Ecto neural progenitor cell (in vitro differentiated cells): ENCODE measurements around the gene SLC19A1.

ENCODE experiments used
- DNase-seq: peaks from one replicate; pipeline ENCODE4 v3.0.0-alpha.2; 2018; ENCODE audit warnings: low spot score

Gene SLC19A1

DNA sequence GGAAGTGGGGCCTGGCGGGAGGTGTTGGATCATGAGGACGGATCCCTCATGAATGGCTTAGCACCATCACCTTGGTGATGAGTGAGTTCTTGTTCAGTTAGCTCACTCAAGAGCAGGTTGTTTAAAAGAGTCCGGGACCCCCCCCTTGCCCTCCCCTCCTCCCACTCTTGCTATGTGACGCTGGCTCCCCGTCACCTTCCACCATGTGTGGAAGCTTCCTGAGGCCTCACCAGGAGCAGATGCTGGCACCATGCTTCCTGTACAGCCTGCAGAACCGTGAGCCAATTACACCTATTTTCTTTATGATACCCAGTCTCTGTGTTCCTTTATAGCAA lies 3.0 kb upstream of the SLC19A1 start:
- no peak for DNase-seq

DNA sequence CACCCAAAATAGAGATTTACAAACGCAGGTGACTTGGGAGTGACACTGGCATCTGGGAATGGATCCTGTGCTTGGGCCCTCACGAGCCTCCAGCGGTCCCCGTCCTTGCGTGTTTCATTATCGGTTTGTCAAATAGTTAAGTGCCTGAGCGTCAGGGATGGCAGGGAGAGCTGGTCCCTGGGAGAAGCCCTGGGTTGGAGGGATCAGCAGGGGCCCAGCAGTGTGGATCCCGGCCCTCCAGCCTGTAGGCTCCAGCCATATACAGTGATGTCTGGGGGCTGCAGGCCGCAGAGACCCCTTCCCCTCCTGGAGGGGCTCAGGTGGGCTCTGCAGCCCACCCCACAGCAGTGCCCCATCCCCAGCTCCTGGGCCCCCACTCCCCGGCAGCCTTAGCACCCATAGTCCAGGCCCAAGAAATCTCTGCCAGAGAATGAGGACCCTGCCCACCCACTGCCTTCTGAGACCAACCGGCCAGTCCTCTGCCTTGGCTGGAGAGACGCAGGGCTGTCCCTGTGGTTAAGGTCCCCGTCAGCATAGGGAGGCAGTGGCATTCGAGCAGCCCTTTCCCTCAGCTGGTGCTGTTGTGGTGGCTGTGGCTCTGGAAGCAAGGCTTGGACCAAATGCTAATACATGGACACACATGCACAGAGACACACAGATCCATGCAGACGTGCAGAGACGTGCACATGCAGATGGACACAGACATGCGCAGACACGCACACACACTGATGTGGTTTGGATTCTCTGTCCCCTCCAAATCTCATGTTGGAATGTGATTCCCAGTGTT lies 2.4 kb upstream of the SLC19A1 start:
- DNase-seq = peak; percentile 41

DNA sequence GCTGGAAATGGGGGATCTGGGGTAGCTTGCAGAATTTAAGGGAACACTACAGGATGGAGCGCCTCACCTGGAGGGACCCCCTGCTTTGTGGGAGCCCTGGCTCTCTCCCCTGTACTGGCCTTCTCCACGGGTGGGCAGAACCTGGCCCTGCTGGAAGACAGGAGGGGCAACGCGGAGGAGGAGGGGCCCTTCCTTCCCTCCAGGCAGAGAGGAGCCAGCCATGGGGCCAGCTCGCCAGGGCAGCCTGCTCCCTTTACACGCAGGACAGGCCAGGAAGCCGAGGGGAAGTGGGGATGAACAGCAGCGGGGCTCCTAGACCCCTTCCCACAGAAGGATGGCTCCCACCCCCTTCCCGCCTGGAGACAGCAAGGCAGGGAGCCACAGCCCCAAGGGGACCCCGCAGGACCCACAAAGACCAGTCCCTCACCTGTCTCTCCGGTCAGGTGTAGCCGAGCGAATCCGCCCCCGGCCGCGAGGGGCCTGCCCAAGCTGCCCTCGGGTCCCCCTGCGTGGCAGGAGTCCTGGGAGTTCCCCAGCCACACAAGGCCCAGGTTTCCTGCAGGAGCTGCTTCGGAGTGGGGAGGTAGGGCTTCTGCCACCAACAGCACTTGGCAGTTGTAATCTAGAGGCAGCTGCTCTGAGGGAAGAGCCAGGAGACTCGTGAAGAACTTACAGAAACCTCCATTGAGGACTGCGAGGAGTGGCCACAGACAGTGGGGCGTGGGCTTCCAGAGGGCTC lies 1.6 kb upstream of the SLC19A1 start:
- DNase-seq = peak; percentile 48

DNA sequence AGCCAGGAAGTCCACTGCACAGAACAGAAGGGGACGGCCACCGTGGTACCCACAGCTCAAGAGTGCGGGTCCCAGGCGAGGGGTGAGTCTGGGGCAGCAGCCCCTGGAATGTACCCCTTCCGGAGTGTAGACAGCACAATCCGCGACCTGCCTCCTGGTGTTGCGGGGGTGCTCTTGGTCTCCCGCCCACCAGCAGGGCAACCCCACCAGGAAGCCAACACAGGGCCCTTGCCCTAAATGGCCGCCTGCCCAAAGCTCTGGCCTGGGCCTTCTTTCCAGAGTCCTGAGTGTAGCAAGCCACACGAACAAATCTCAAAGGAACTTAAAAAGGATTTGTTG lies 1.1 kb upstream of the SLC19A1 start:
- peak; percentile 50 for DNase-seq

DNA sequence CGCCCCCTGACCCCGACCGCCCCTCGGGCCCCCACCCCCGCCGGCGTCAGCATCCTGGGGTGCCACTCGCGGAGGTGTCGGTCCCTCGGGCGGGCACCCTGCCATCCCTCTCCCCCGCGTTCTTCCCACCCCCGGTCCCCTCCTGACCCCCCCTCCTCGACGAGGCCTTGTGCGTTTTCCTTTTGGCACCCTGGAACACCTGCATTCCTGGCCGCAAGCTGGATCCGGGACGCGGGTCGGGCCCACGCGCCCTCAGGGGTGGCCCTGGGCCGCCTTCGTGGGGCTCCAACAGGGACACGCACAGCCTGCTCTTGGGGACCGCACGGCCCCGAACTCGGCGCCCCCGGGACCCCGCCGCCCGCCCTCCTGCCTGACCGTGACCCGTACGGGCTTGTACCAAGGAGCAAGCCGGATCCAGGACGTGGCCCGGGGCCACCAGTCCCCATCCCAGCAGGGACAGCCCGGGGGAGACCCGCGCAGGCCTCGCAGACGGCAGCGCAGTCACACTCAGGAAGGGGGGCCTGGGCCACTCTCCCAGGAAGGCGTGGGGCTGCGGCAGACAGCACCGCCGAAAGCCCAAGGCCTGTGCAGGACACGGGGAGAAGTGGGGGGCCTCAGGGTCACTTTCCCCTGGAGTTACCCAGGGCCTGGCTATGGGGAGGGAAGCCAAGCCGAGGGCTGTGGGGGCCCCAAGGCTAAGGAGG lies 579 bp upstream of the SLC19A1 start:
- no peak for DNase-seq

DNA sequence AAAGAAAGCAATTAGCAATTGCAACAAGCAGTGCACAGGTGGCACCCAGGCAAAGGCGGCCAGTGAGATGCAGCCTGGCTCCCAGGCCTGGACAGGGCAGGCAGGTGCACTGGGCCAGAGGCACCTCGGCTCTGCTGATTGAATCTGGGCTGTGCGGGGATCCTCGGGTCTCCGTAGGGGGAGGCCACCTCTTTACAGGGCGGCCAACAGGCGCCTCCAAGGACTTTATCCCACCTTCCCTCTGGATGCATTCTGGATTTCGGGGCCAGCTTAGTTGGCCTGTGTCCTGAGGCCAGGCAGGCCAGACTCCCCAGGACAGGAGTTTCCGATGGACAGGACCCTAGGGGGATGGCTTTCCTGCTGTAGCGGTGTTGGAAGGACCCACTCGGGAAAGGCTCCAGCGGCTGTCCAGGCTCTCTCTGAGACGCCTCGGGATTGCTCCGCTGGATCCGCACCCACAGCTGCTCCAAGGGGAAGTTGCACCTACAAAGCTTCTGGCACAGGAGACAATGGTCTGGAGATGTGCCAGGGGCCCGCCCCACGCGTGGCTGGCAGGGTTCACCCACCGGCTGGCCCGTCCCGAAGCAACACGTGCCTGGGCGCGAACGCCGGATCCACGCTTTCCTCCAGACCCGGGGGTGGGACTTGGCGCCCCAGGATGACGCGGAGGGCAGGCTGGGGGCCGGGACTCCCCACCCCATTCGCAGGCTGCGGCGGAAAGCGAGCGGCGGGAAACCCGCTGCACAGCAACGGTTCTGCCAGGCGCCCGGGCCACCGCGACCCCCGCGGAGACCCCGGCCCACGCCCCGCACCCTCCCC lies 810 bp downstream of the SLC19A1 start:
- peak; percentile 53 for DNase-seq

DNA sequence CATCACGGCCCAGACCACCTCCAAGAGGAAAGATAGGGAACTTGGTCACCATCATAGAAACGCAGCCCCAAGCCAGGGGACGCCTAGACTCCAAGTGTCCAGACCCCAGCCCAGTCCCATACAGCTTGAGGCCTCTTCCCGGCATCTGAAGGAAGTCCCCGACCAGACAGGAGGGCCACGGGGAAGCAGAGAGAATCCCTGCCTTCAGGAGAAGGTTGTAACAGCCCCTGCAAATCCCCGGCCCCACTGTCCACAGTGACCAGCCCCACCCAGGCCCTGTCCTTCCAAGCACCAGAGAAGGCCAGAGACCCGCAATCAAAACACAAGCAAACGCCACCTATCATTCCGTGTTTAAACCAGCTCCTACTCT lies 1.7 kb downstream of the SLC19A1 start:
- peak; percentile 45 for DNase-seq

DNA sequence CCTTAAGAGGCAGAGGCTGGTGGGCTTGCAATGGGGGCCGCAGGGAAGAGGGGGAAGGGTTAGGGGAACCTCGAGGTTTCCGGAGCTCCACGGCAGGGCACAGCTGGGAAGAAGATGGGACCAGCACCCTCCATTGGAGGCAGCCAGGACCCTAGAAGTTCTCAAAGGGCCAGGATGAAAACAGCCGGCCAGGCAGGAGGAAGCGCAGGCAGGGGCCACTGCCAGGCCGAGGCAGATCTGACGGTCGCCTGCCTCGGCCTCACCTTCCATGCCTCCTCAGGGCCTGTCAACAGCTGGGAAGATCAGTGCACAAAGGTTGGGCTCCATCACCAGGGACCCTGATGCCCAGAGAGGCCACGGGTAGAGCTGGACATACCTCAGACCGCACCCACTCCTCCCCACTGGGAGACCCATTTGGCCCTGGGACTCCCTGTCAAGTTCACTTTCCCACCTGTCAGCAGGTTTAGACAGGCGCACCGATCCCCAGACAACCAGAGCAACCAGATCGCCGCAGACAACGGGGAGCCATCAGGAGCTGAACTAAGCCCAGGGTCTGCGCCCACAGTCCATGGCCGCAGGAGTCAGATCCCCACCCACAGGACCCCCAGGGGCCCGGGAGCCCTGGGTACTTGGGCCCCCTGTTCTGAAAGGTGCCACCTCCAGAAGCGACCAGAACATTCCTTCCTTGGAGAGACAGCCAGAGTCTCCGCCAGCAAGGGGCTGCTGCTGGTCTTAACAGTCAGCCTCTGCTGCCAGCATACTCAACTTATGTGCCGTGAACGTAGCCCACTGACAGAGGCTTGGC lies 2.2 kb downstream of the SLC19A1 start:
- peak; percentile 42 for DNase-seq

DNA sequence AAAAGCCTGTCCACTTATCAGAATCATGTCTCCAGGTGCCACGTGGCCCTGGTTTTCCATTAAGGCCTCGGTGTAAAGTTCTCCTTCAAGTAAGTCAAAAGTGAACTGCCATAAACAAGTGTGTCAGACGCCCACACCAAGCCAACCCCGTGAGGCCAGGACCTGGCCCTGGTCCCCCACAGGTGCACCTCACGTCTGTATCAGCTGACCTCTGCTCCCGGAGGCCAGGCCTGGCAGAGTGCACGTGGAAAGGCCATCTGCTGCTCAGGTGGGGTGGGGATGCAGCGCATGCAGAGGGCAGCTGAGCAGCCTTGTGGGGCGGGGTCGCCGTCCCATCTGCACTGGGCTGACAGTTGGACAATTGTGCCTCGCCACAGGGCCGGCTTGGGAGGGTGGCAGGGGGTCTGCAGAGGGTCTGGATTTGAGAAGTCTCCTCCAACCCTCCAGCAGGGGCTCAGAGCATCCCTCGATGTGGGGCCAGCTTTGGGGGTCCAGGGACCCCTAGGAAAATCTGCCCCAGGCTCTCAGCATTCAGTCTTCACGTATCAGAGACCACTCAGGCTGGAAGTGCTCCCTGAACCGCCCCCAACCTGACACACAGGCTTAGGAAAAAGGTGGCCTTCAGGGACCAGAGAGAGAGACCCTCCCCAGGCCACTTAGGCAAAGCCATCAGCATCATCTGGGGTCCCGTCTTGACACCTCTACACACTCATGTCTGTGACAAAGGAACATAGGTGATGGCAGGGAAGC lies 3.0 kb downstream of the SLC19A1 start:
- DNase-seq = peak; percentile 44

DNA sequence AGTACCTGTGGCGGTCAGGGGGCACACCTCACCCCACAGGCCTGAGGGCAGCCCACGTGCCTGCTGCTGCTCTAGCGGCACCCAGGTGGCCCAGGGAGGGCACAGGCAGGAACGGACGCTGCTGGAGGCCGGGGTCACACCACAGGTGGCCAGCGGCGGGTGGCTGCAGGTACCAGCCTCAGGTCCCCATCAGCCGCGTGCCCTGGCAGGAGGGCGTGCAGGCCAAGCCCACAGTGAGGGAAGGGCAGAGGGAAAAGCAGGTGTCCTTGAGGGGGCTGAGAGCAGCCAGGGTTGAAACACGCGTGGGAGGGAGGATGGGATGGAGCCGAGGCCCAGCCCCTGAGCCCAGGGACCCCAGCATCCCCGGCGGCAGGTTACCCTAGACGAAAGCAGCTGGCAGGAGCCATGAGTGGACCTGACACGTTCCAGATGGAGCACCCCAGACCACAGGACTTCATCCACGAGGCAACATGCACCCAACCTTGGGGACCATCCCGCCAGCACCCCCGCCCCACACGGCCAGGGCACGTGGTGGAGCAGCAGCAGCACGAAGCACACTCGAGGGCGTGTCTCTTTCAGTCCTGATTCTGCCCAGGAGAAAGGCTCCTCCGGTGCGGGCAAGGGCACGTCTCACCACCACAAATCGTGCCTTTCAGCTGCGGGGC lies 3.7 kb downstream of the SLC19A1 start:
- DNase-seq = peak; percentile 43

DNA sequence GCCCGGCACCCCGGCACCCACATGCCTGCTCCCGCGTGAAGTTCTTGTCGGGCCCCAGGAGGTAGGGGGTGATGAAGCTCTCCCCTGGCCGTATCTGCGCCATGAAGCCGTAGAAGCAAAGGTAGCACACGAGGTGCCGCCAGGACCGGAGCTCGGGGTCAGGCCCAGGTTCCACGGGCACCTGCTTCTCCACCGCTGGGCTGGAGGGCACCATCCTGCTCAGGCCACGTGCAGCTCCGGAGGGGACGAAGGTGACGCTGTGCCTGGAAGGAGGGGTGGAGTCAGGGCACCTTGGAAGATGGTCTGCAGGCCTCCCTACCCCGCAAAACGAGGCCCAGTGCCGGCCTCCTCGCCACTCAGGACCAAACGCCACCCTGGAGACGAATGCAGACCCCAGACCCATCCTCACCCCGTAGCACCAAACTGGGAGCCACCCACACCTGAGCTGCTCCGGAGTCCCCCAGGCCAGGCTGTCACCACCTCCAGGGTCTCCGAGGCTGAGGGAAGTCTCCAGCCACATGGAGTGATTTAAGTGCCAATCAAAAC lies 4.4 kb downstream of the SLC19A1 start:
- peak; percentile 36 for DNase-seq

DNA sequence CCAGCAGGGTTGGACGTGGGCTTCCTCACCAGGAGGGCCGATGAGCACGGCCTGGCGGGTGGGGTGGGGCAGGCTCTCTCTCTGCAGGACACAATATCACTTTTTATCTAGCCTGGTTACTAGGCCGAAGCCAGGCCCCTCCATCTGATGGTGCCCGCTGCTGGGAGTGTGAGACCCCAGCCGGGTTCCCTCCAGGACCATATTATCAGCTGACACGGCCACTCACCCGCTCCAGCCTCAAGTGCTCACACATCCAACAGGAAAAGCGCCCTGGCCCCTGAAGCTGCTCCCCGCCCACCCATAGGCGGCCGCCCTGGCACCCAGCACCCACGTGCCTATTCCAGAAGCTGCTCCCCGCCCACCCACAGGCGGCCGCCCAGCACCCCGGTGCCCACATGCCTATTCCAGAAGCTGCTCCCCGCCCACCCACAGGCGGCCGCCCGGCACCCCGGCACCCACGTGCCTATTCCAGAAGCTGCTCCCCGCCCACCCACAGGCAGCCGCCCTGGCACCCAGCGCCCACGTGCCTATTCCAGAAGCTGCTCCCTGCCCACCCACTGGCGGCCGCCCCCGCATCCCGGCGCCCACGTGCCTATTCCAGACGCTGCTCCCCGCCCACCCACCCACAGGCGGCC lies 5.0 kb downstream of the SLC19A1 start:
- DNase-seq = peak; percentile 44

DNA sequence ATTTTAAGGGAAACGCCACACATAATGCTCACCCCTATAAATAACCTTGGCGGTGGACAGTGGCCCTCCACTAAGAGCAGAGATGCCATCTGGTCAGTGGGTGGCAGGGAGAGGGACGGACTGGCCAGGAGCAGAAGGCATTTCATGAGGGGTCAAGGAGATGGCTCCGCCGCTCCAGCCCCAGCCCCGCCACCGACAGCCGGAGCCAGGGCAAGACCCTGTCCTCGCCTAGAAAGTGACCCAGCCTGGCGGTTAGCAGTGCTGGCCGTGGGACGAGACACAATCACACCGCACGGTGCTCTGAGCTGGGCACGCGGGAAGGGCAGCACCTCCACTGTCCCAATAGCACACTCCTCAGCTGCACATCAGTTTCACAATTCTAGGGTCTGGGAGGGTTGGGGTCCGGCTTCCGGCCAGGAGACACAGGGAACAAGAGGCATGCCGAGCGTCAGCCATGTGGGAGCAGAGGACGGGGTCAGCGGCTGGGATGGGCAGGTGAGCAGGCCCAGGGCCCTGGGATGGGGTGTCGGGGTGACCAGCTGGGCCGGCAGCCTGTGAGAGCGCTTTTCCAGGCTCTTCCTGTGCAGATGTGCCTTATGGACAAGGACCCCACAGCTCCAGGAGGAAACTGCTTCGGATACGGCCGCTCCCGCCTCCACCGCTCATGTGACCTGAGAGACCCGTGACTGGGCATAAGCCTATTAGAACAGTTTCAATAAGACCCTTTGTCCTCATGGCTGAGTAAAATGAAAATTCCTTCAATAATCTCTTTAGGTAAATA lies 5.7 kb downstream of the SLC19A1 start:
- peak; percentile 80 for DNase-seq

DNA sequence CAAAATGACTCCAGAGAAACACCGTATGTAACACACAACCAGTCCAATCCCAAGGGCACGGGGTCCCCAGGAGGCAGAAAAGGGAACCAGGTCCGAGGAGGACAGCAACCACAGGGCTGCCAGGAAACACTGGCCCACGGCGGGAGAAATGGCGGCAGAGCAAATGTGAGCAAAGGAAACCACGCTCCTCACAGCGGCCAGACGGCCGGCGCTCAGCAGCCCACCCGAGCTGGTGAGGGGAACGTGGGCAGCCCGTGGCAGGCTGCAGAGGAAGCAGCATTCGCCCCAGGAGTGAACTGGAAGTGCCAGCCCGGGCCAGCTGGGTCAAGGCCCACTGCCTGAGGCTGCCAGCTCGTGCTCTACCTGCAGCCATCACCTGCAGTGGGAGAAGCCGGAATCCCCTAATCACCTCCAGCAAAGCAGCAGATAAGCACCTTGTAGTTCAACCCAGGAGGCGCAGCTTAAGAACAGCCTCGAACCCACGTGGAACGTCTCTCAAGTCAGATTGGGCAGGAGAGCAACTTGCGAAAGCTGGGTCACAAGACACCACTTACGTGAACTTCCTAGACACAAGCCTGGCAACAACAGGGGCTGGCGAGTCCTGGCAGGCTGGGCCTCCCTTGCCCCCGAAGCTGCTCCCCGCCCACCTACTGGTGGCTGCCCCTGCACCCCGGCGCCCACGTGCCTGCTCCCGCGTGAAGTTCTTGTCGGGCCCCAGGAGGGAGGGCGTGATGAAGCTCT lies 6.7 kb downstream of the SLC19A1 start:
- peak; percentile 43 for DNase-seq

DNA sequence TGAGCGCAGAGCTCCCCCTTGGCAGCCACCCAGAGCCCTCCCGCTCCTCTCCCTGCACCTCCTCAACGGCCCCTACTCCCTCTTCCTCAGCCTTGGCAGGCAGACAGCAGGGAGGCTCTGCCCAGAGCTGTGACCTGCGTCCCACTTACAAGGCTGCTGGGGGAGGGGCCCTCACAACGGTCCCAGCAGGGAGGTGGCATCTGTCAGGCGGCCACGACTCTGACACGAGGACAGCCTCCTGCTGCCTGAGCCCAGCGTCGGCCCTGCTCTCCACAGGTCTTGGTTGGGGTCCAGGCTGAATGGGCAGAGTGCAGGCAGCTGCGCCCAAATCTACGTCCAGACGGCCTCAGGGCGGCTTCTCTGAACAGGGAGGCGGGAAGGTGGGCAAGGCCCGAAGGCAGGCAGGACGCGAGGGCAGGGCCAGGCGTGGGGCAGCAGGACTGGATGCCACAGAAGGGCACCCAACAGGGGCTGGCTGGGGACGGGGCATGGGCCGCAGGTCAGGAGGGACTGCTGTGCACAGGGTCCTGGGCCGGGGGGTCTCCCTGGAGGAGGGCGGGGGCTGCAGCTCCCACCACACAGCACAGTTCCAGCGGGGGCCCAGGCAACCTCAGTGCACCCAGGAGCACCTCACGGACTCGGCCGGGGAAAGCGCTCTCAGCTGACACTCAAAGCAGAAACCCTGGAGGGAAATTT lies 7.5 kb downstream of the SLC19A1 start:
- DNase-seq = peak; percentile 47

DNA sequence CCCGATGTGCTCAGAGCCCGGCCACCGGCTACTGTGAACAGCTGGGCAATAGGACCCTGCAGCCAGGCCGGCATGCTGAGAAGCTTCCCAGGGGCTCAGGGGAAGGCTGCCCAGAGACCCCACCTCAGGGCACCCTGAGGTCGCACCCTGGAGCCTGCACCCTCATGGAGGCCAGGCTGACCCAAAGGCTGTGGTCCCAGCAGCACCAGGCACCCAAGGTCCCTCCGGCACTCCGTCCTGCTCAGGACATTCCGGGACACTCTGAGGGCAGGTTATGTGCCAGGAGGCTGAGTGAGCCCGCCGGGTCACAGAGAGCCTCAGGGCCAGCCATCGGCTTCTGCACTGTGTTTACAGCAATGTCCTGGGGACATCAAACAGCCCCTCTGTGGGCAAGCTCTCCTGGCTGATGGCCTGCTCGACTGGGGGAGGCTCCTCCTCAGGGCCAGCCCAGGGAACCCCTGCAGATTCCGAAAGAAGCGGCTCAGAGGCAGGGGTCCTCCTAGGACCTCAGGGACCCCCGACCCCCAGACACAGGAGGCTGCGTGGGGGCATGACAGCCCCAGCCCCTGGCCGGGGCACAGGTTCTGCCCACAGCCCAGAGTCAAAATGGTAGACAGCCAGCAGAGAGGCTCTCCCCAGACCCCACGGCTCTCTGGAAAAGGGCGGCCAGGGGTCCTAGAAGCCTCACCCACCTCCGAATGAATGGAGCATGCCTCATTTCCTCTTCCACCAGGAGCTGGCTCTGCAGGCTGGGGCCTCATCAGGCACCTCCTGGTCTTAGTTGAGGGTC lies 8.2 kb downstream of the SLC19A1 start:
- no peak for DNase-seq
